ENCODE measurements around the gene FXYD6.

Gene FXYD6

DNA sequence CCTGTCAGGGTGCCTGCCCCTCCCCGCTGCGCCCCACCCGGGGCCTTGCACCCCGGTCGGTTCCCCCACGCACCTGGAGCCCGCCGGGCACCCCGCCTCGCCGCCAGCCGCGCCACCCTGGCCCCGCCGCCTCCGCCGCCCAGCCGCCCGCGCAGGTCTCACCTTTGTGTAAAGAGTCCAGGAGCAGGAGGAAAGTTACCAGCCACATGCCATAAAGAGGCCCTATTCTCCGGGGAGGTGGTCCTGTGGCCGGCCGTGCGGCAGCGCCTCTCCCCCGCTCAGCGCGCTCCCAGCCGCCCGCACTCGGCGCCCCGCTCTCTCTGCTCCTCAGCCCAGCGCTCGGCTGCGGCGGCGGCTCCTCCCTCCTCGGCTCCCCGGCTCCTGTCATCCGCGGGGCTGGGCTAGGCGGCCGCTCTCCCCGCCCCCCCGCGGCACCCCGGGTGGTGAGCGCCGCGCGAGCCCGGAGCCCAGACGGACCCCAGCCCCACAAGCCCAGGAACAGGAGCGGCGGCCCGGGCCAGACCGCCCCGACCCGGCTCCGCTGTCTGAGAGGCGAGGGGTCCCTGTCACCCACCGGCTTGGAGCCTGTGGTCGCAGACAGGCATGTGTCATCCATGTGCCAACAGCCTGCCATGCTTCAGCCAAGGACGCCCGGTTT, 79.5 kb downstream of the FXYD6 start, which contains the start of gene DSCAML1:
Gene DSCAML1 (minus strand): TSS at position 345 of the 658 bp plus-strand sequence. CDS start 137 bp downstream, at position 208.
- no peak for TF ChIP-seq CTCF (conservative IDR thresholded peaks at IDR 0.05; ENCODE audit: low read depth, low read length)
- DNase-seq (ENCODE audit: low read depth), result no peak
- no peak within 1 kb of the TSS for H3K4me3 ChIP-seq (ENCODE audit: low read depth, low read length)

- no peak for TF ChIP-seq CTCF (conservative IDR thresholded peaks at IDR 0.05; ENCODE audit: low read depth, low read length)
- no peak overlapping the region for H3K4me3 ChIP-seq (ENCODE audit: low read depth, low read length)
- DNase-seq (ENCODE audit: low read depth), result no peak
These were observed 80.0 kb downstream of the FXYD6 start for GRCh38 chr11:117796456-117796871.

DNA sequence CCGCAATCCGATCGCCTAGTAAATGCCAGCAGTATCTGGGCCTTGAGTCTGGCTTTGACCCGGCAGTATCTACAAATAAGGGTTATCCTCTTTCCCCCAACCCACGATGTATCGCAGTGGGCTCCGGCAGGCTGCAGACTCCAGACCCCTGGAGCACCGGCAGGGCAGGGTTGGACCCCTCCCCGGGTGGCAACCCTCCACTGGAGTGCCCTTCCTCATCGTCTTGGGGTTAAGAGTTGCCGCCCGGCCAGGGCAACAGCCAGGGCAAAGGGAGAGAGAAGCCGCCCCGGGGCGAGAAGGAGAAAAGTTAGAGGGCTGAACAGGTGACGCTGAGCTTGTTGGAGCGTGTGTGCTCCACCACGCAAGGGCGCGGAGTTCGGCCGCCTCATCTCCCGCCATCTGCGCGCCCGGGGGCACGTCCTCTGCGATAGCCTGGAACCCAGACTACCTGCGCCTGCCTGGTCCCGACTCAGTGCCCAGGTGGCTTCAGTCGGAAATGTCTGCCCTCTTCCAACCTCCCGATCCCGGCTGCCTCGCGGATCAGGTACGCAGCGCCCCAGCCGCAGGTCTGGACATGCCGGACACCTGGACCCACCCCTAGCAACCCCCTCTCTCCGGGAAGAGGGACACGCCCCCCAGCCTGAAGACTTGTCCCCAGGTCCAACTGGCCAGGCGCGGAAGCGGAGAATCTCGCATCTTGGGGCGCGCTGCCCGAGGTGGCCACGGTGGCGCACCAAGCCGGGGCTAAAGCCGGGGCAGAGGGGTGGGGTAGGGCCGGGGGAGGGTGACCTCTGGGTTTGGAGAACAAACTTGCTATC, 80.6 kb downstream of the FXYD6 start:
- no peak overlapping the region for H3K4me3 ChIP-seq (ENCODE audit: low read depth, low read length)
- no peak for TF ChIP-seq CTCF (conservative IDR thresholded peaks at IDR 0.05; ENCODE audit: low read depth, low read length)
- DNase-seq (ENCODE audit: low read depth), result no peak

GRCh38 chr11:117794772-117795629, 81.5 kb downstream of the FXYD6 start:
- no peak overlapping the region for H3K4me3 ChIP-seq (ENCODE audit: low read depth, low read length)
- no peak for DNase-seq (ENCODE audit: low read depth)
- no peak for TF ChIP-seq CTCF (conservative IDR thresholded peaks at IDR 0.05; ENCODE audit: low read depth, low read length)

DNA sequence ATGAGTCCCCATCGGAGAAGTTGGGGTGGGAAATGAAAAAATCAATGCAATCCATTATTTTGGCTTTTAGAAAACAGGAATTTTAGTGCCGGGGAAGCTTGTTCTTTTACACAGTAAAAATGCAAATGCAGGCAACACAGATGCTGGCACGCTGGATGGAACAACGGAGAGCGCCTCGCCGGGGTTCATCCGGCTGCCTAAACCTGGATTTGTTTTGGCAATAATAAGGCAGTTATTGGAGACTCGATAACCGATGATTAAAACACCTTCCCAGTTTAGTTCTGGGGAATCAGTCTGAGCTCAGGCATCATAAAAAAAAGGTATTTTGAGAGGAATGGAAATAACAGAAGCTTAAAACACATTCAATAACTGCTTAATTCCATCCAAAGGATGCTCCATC, 82.3 kb downstream of the FXYD6 start:
- no peak overlapping the region for H3K4me3 ChIP-seq (ENCODE audit: low read depth, low read length)
- no peak for TF ChIP-seq CTCF (conservative IDR thresholded peaks at IDR 0.05; ENCODE audit: low read depth, low read length)
- DNase-seq (ENCODE audit: low read depth), result no peak

GRCh38 chr11:117793583-117793982, 82.9 kb downstream of the FXYD6 start:
- no peak for TF ChIP-seq CTCF (conservative IDR thresholded peaks at IDR 0.05; ENCODE audit: low read depth, low read length)
- H3K4me3 ChIP-seq (ENCODE audit: low read depth, low read length), result no peak overlapping the region
- no peak for DNase-seq (ENCODE audit: low read depth)
